Endothelial cell of umbilical vein (primary cell): ENCODE measurements around the gene DEFB108B.
"Not testable (repeated sequence)": the region's sequence is repeated elsewhere in the genome, so short reads cannot be mapped to it uniquely, and the experiment has no call there.

Experiments used
- CTCF ChIP-seq, 2 donors: IDR thresholded peaks; 1 replicate in 1 of 2; 2 replicates in 1 of 2; pipeline ENCODE4 v1.5.1; 2011; ENCODE audit warnings: low read length in 2 of 2, mild to moderate bottlenecking in 2 of 2, moderate library complexity in 2 of 2, control low read depth in 1 of 2, inconsistent platforms in 1 of 2, low read depth in 1 of 2; ENCODE audit not compliant: insufficient read depth in 1 of 2; ENCODE audit errors: extremely low read depth in 1 of 2
- EZH2 ChIP-seq: IDR thresholded peaks from 2 replicates; pipeline ENCODE4 v1.6.1; 2012; ENCODE audit warnings: borderline replicate concordance, low read depth, mild to moderate bottlenecking, moderate library complexity, low read length, inconsistent platforms; ENCODE audit not compliant: severe bottlenecking
- FOS ChIP-seq: IDR thresholded peaks from 2 replicates; pipeline ENCODE4 v1.6.1; 2011; ENCODE audit warnings: mild to moderate bottlenecking, low read length, moderate library complexity, borderline replicate concordance; ENCODE audit not compliant: insufficient read depth
- POLR2A ChIP-seq: IDR thresholded peaks from 2 replicates; pipeline ENCODE4 v1.6.1; 2012; ENCODE audit warnings: low read depth, mild to moderate bottlenecking, control low read depth, low read length

GRCh38 chr11:71876262-71876661 lies 43.3 kb downstream of the DEFB108B start:
- not testable (repeated sequence) for TF ChIP-seq FOS; CTCF (IDR thresholded peaks at IDR 0.05; ENCODE audit: extremely low read depth in 1 of 2, insufficient read depth in 1 of 2, low read depth in 1 of 2, low read length in 2 of 2); EZH2; POLR2A
